Endothelial cell of umbilical vein (primary cell): ENCODE data around the gene DPF3. TPM values are rescaled to one million over a fixed set of nuclear protein-coding genes. Genes with fewer than 3 reads are reported as not detected.

Experiments
- BruUV-seq: library from RNA; stranded (reverse); fragments of 400-500 nt; replicated peaks from 2 replicates; lab custom pipeline; 2021; lab: Mats Ljungman, UMichigan
- CTCF ChIA-PET: fragments of 300-600, 350-600 bp; sonication (Branson Sonifier 250); formaldehyde crosslinking; loops from one replicate; lab custom pipeline; 2021; ENCODE audit warnings: antibody characterized with exemption, inconsistent platforms; lab: Charles Lee
- POLR2A ChIA-PET: fragments of 300-600, 350-600 bp; sonication (Branson Sonifier 250); formaldehyde crosslinking; loops from one replicate; lab custom pipeline; 2021; ENCODE audit warnings: antibody characterized with exemption, inconsistent platforms; lab: Charles Lee
- DNase-seq: peaks from one replicate; pipeline ENCODE4 v3.0.0-alpha.2; 2011; ENCODE audit warnings: low read depth, low spot score
- FAIRE-seq: peaks from 2 replicates; lab custom pipeline; 2011; peaks lifted over from hg19 to GRCh38; lab: Jason Lieb, UNC
- H2AFZ ChIP-seq: 2 replicates; pipeline ENCODE4 v1.6.0; 2012; ENCODE audit warnings: low read depth, low read length, control low read depth, inconsistent platforms
- H3K27ac ChIP-seq: 2 replicates; pipeline ENCODE4 v1.5.1; 2011; ENCODE audit warnings: low read depth, mild to moderate bottlenecking, control low read depth, low read length, moderate library complexity; ENCODE audit not compliant: insufficient read depth
- H3K27me3 ChIP-seq, 2 experiments: 2 replicates each; pipeline versions ENCODE4 v1.6.0 to v1.6.1; 2011; ENCODE audit warnings: low read length in 2 of 2, mixed read lengths in 1 of 2; ENCODE audit not compliant: control insufficient read depth in 2 of 2, insufficient read depth in 2 of 2
- H3K36me3 ChIP-seq, 2 experiments: 2 replicates in 1 of 2; 3 replicates in 1 of 2; pipeline ENCODE4 v1.5.1; 2011; ENCODE audit warnings: low read length in 2 of 2, mild to moderate bottlenecking in 1 of 2, moderate library complexity in 1 of 2; ENCODE audit not compliant: control insufficient read depth in 2 of 2, insufficient read depth in 2 of 2; ENCODE audit errors: extremely low read depth in 1 of 2
- H3K4me1 ChIP-seq: 3 replicates; pipeline ENCODE4 v1.5.1; 2011; ENCODE audit warnings: mild to moderate bottlenecking, low read length; ENCODE audit not compliant: control insufficient read depth, insufficient read depth; ENCODE audit errors: extremely low read depth
- H3K4me2 ChIP-seq: 2 replicates; pipeline ENCODE4 v1.6.1; 2011; ENCODE audit warnings: low read length, control low read depth, mixed read lengths; ENCODE audit not compliant: insufficient read depth
- H3K4me3 ChIP-seq, 3 experiments: fragments of 200-600 bp in 1 of 3; sonication (generic), shearing (Covaris generic) in 1 of 3; replicated peaks in 1 of 3; 2 replicates each; pipeline ENCODE4 v1.5.1; 2011 to 2016; ENCODE audit warnings: control low read depth in 3 of 3, low read length in 3 of 3, mild to moderate bottlenecking in 2 of 3, inconsistent platforms in 1 of 3, low read depth in 1 of 3, moderate library complexity in 1 of 3; ENCODE audit not compliant: insufficient read depth in 1 of 3
- H3K79me2 ChIP-seq: 2 replicates; pipeline ENCODE4 v1.6.0; 2012; ENCODE audit warnings: low read length, inconsistent platforms; ENCODE audit not compliant: control insufficient read depth, insufficient read depth
- H3K9ac ChIP-seq: replicated peaks from 2 replicates; pipeline ENCODE3; 2011; ENCODE audit warnings: low read length, control low read depth; ENCODE audit not compliant: insufficient read depth; ENCODE audit errors: extremely low read depth
- H3K9me1 ChIP-seq: replicated peaks from 3 replicates; pipeline ENCODE4 v1.6.0; 2011; ENCODE audit warnings: mild to moderate bottlenecking, low read length; ENCODE audit not compliant: control insufficient read depth, insufficient read depth; ENCODE audit errors: extremely low read depth
- H3K9me3 ChIP-seq: replicated peaks from 2 replicates; pipeline ENCODE4 v1.5.1; 2012; ENCODE audit warnings: low read length, inconsistent platforms; ENCODE audit not compliant: control insufficient read depth, insufficient read depth
- H4K20me1 ChIP-seq: replicated peaks from 2 replicates; pipeline ENCODE3; 2011; ENCODE audit warnings: mild to moderate bottlenecking, low read length; ENCODE audit not compliant: control insufficient read depth, insufficient read depth; ENCODE audit errors: extremely low read depth
- EZH2 ChIP-seq: IDR thresholded peaks from 2 replicates; pipeline ENCODE4 v1.6.1; 2012; ENCODE audit warnings: borderline replicate concordance, low read depth, mild to moderate bottlenecking, moderate library complexity, low read length, inconsistent platforms; ENCODE audit not compliant: severe bottlenecking
- FOS ChIP-seq: IDR thresholded peaks from 2 replicates; pipeline ENCODE4 v1.6.1; 2011; ENCODE audit warnings: mild to moderate bottlenecking, low read length, moderate library complexity, borderline replicate concordance; ENCODE audit not compliant: insufficient read depth
- GATA2 ChIP-seq: IDR thresholded peaks from 2 replicates; pipeline ENCODE4 v1.7.0; 2011; ENCODE audit warnings: low read depth, mild to moderate bottlenecking, moderate library complexity, mixed read lengths, low read length; ENCODE audit not compliant: insufficient read length, insufficient read depth
- JUN ChIP-seq: IDR thresholded peaks from 2 replicates; pipeline ENCODE4 v1.6.1; 2011; ENCODE audit warnings: borderline replicate concordance, low read depth; ENCODE audit not compliant: insufficient read length, insufficient read depth
- MYC ChIP-seq: IDR thresholded peaks from one replicate; pipeline ENCODE4 v1.6.1; 2011; ENCODE audit warnings: mild to moderate bottlenecking, low read depth, low read length
- POLR2A ChIP-seq: IDR thresholded peaks from 2 replicates; pipeline ENCODE4 v1.6.1; 2012; ENCODE audit warnings: low read depth, mild to moderate bottlenecking, control low read depth, low read length
- POLR2AphosphoS5 ChIP-seq: IDR thresholded peaks from 2 replicates; pipeline ENCODE4 v1.6.1; 2012; ENCODE audit warnings: low read depth, mild to moderate bottlenecking, control low read depth, low read length, moderate library complexity; ENCODE audit not compliant: insufficient read depth
- dilution Hi-C: fragments of 300-500 bp; cut with MboI; formaldehyde crosslinking; loops from one replicate; pipeline ENCODE4 v1.15.0; 2019; ENCODE audit warnings: low sequenced_read_pairs; ENCODE audit not compliant: extremely low pct_ligation_motif_present
- intact Hi-C: fragments of 100-400 bp; cut with micrococcal nuclease; formaldehyde crosslinking; loops from one replicate; pipeline ENCODE4 v1.10.0; 2022
- polyA plus RNA-seq, 4 experiments: library from polyadenylated mRNA; depleted of rRNA in 3 of 4; stranded (reverse) in 3 of 4; unstranded in 1 of 4; fragments of >200 nt; gene quantifications; 2 replicates each; pipeline versions ENCODE4 v1.2.1 to v1.2.3, GENCODE V29; 2011 to 2012; ENCODE audit warnings: missing spikeins in 1 of 4
- total RNA-seq: library from RNA; stranded (reverse); gene quantifications from 2 replicates; pipeline ENCODE4 v1.2.3, GENCODE V29; 2021
- TF ChIP-seq, protein P1 (sequence below): IDR thresholded peaks from 2 replicates; pipeline ENCODE4 v1.6.1; 2011; ENCODE audit not compliant: insufficient read depth, insufficient read length
- TF ChIP-seq, protein P2 (sequence below), 2 donors: IDR thresholded peaks; 1 replicate in 1 of 2; 2 replicates in 1 of 2; pipeline ENCODE4 v1.5.1; 2011; ENCODE audit warnings: low read length in 2 of 2, mild to moderate bottlenecking in 2 of 2, moderate library complexity in 2 of 2, control low read depth in 1 of 2, inconsistent platforms in 1 of 2, low read depth in 1 of 2; ENCODE audit not compliant: insufficient read depth in 1 of 2; ENCODE audit errors: extremely low read depth in 1 of 2

The DPF3 gene
- total and polyA plus RNA-seq, 2 donors (not counting 3 experiments of a cell fraction or from before 2014, with no cell fraction given): 2.4 to 3.5 TPM

DNA sequence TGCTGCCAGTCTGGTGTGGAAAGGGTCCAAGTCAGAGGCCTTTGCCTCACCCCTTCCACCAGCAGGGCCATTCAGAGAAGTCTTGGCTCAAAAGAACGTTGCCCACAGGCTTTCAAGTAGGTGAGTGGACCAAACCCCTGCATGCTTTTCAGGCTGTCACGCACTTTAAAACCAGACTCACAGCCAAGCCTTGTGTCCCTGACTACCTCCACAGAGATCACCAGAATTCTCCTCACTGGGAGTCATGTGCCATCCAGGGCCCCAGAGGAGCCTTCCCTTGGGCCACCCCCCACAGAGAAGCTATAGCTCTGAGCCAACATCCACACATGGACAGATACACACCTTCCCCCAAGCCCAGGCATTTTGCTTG, 283.1 kb downstream of the DPF3 start:
- Histone ChIP-seq H3K79me2 (no peaks in the 10 kb centered on the region), H3K9ac (no peak overlapping the region), H3K27me3 (no peaks in the 10 kb centered on the region), H3K4me2 (no peak overlapping the region), H3K27ac (no peak overlapping the region), H3K4me1 (peaks cover 25% of the 10 kb centered on the region), H3K4me3 (no peak overlapping the region), H3K9me1 (no peaks in the 10 kb centered on the region), H3K9me3 (no peaks in the 10 kb centered on the region), H4K20me1 (no peaks in the 10 kb centered on the region), H2AFZ (no peak overlapping the region), H3K36me3 (no peaks in the 10 kb centered on the region)
- FAIRE-seq: no peak
- DNase-seq: no peak
- intact Hi-C loops (no loop called here), dilution Hi-C loops (no loop called here)
- BruUV-seq: no TSS peak
- CTCF ChIA-PET: interaction anchor here (0.5 kb wide), 1 partner anchor 12 kb away, joined by 3 read pairs; no protein-coding TSS in a partner anchor
- POLR2A ChIA-PET: no interaction called here
- TF ChIP-seq FOS (no peak), POLR2AphosphoS5 (no peak), POLR2A (no peak), JUN (no peak), GATA2 (no peak), EZH2 (no peak), MYC (no peak)
- TF ChIP-seq, protein P1, sequence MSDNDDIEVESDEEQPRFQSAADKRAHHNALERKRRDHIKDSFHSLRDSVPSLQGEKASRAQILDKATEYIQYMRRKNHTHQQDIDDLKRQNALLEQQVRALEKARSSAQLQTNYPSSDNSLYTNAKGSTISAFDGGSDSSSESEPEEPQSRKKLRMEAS: no peak
- TF ChIP-seq, protein P2, sequence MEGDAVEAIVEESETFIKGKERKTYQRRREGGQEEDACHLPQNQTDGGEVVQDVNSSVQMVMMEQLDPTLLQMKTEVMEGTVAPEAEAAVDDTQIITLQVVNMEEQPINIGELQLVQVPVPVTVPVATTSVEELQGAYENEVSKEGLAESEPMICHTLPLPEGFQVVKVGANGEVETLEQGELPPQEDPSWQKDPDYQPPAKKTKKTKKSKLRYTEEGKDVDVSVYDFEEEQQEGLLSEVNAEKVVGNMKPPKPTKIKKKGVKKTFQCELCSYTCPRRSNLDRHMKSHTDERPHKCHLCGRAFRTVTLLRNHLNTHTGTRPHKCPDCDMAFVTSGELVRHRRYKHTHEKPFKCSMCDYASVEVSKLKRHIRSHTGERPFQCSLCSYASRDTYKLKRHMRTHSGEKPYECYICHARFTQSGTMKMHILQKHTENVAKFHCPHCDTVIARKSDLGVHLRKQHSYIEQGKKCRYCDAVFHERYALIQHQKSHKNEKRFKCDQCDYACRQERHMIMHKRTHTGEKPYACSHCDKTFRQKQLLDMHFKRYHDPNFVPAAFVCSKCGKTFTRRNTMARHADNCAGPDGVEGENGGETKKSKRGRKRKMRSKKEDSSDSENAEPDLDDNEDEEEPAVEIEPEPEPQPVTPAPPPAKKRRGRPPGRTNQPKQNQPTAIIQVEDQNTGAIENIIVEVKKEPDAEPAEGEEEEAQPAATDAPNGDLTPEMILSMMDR (IDR thresholded peaks at IDR 0.05; ENCODE audit: extremely low read depth in 1 of 2, insufficient read depth in 1 of 2, low read depth in 1 of 2, low read length in 2 of 2): no peak
